MCF 10A (cell line): ENCODE measurements around the gene PDE2A. TPM values are rescaled to one million over a fixed set of nuclear protein-coding genes. Genes with fewer than 3 reads are reported as not detected.

Experiments used
- BruUV-seq: library from RNA; stranded (reverse); fragments of 400-500 nt; replicated peaks from 2 replicates; lab custom pipeline; 2021; lab: Mats Ljungman, UMichigan
- CTCF ChIA-PET: fragments of 300-600 bp; sonication (Branson Sonifier 250); formaldehyde crosslinking; extraction: SDS; loops from one replicate; lab custom pipeline; 2021; ENCODE audit warnings: antibody characterized with exemption, inconsistent platforms; lab: Yijun Ruan, JAX
- POLR2A ChIA-PET: fragments of 300-600, 350-650 bp; sonication (Branson Sonifier 250); formaldehyde crosslinking; extraction: SDS; loops from one replicate; lab custom pipeline; 2020; ENCODE audit warnings: antibody characterized with exemption, inconsistent platforms; lab: Yijun Ruan, JAX
- DNase-seq: peaks from one replicate; pipeline ENCODE4 v3.0.0-alpha.2; 2018; ENCODE audit not compliant: unreplicated experiment
- H3K27ac Mint-ChIP-seq: one replicate; pipeline ENCODE4 v1.8.0; 2022; ENCODE audit warnings: mild to moderate bottlenecking, low read depth, mixed read lengths; ENCODE audit not compliant: unreplicated experiment
- H3K27me3 Mint-ChIP-seq: one replicate; pipeline ENCODE4 v1.8.0; 2022; ENCODE audit warnings: mixed read lengths; ENCODE audit not compliant: insufficient read depth, unreplicated experiment
- H3K36me3 Mint-ChIP-seq: one replicate; pipeline ENCODE4 v1.8.0; 2022; ENCODE audit warnings: mild to moderate bottlenecking, moderate library complexity, mixed read lengths; ENCODE audit not compliant: insufficient read depth, unreplicated experiment
- H3K4me1 Mint-ChIP-seq: one replicate; pipeline ENCODE4 v1.8.0; 2022; ENCODE audit warnings: mixed read lengths; ENCODE audit not compliant: insufficient read depth, unreplicated experiment
- H3K4me3 Mint-ChIP-seq: one replicate; pipeline ENCODE4 v1.8.0; 2022; ENCODE audit warnings: mild to moderate bottlenecking, moderate library complexity, mixed read lengths; ENCODE audit not compliant: unreplicated experiment
- H3K9me3 Mint-ChIP-seq: one replicate; pipeline ENCODE4 v1.8.0; 2022; ENCODE audit warnings: mixed read lengths; ENCODE audit not compliant: unreplicated experiment
- intact Hi-C: fragments of 100-400 bp; cut with micrococcal nuclease; formaldehyde crosslinking; loops from 2 replicates; pipeline ENCODE4 v1.14.1; 2022
- total RNA-seq: library from RNA; stranded (reverse); gene quantifications from 2 replicates; pipeline ENCODE4 v1.2.3, GENCODE V29; 2022
- TF ChIP-seq, protein P1 (sequence below): fragments of 200-600 bp; IDR thresholded peaks from one replicate; pipeline ENCODE4 v1.8.0; 2022; ENCODE audit warnings: antibody characterized with exemption, mild to moderate bottlenecking; ENCODE audit not compliant: unreplicated experiment

Gene PDE2A
- total RNA-seq, 1 experiment from 2014 or later = 1.9 TPM

DNA sequence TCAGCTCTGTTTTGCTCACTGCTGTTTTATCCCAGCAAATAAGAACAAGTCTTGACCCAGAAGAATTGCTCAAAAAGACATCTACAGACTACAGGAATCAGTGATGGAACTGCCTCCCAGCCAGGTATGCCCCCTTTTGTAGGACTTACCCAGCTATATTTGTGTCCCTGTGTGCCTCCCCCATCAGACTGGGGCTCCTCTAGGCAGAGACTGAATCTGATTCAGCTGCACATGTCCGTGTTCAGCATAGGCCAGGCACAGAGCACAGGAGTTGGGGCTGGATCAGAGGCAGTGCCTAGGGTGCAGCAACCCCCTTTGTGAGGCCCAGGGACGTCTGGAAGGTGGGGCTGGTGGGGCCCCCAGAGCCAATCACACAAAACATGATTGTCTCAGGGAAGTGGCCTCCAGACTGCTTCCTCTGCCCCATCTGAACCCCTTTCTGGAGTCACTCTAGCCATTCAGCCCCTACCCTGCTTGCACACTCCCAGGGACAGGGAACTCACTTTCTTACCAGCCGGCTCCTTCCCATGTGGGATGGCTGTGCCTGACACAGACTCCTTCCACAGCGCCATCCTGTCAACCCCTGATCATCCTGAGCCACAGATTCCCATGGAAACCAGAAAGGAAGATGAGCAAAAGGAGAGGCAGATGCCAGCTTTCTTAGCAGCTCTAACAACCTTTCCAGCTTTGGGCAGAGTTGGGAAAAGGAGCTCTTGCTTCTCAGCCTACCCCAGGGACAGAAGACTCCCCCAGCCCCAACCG is 24.8 kb downstream of the PDE2A start:
- H3K4me1 Mint-ChIP-seq = no peaks in the 10 kb centered on the region
- no TSS peak for BruUV-seq
- intact Hi-C loops = no loop called here
- DNase-seq = no peak
- TF ChIP-seq, protein P1, sequence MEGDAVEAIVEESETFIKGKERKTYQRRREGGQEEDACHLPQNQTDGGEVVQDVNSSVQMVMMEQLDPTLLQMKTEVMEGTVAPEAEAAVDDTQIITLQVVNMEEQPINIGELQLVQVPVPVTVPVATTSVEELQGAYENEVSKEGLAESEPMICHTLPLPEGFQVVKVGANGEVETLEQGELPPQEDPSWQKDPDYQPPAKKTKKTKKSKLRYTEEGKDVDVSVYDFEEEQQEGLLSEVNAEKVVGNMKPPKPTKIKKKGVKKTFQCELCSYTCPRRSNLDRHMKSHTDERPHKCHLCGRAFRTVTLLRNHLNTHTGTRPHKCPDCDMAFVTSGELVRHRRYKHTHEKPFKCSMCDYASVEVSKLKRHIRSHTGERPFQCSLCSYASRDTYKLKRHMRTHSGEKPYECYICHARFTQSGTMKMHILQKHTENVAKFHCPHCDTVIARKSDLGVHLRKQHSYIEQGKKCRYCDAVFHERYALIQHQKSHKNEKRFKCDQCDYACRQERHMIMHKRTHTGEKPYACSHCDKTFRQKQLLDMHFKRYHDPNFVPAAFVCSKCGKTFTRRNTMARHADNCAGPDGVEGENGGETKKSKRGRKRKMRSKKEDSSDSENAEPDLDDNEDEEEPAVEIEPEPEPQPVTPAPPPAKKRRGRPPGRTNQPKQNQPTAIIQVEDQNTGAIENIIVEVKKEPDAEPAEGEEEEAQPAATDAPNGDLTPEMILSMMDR = no peak
- POLR2A ChIA-PET = no interaction called here
- CTCF ChIA-PET = no interaction called here
- no peak overlapping the region for H3K4me3 Mint-ChIP-seq
- H3K9me3 Mint-ChIP-seq = no peaks in the 10 kb centered on the region
- no peaks in the 10 kb centered on the region for H3K36me3 Mint-ChIP-seq
- peaks cover 11% of the 10 kb centered on the region for H3K27me3 Mint-ChIP-seq
- no peak overlapping the region for H3K27ac Mint-ChIP-seq

DNA sequence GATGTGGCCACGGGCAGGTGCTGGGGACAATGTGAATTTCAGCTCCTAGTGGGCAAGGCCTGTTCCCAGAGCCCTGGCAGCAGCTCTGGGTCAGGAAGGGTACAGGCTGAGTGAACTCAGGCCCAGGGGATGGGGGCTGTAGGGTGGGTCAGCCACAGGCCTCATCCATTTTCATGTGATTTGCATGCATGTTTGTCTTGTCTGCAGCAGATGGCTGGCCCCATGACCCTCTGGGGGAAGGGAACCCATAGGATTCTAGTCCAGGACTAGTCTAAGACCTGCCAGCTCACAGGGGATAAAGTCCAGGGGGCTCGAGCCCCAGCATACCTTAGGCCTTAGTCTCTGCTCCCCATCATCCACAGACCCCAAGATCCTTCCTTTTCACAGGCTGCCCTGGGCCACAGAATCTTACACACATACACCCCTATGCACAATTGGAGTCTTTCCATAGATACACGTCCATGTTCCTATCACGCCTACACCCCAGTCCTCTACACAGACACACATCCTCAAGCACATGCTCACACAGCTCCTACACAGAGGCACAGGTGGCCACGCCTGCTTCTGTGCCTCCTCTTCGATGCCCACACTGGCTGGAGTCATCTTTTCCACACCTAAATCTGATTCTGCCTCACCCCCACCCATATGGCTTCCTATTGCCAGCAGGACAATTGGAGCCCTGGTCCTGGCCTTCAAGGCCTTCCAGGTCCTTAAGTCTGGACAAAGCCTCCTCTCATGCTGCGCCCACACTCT is 25.7 kb downstream of the PDE2A start:
- ChIA-PET POLR2A (no interaction called here), CTCF (interaction anchor here (1.0 kb wide), 1 partner anchor 177 kb away, joined by 4 read pairs; no protein-coding TSS in a partner anchor)
- no peak overlapping the region for H3K4me3 Mint-ChIP-seq
- DNase-seq = no peak
- TF ChIP-seq, protein P1 = no peak
- no peak overlapping the region for H3K27ac Mint-ChIP-seq
- no peaks in the 10 kb centered on the region for H3K9me3 Mint-ChIP-seq
- peaks cover 5% of the 10 kb centered on the region for H3K4me1 Mint-ChIP-seq
- intact Hi-C loops = no loop called here
- BruUV-seq = no TSS peak
- H3K36me3 Mint-ChIP-seq = no peaks in the 10 kb centered on the region
- H3K27me3 Mint-ChIP-seq = peaks cover 11% of the 10 kb centered on the region

DNA sequence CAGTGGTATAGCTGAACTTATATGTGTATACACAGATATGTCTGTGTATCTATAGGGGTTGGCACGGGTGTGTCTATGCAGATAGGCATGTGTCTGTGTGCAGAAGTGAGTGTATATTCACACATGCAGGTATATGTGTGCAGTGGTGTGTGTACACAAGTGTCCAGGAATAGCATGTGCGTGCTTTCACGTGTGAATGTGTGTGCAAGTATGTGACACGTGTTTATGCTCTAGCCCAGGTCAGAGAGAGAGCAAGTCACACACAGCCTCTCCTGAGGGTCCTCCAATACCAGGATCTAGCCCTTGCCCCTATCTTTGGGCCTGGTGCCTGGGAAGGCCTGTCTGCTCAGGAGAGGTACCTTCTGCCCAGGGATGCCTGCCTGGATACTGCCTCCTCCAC is 26.3 kb downstream of the PDE2A start:
- no peak for DNase-seq

More for the DNA sequence above, 26.3 kb downstream of the PDE2A start:
- intact Hi-C loops = no loop called here
- TF ChIP-seq, protein P1 = no peak
- CTCF ChIA-PET = interaction anchor here (1.0 kb wide), 1 partner anchor 176 kb away, joined by 4 read pairs; no protein-coding TSS in a partner anchor
- H3K9me3 Mint-ChIP-seq = no peaks in the 10 kb centered on the region
- peaks cover 11% of the 10 kb centered on the region for H3K27me3 Mint-ChIP-seq
- H3K36me3 Mint-ChIP-seq = no peaks in the 10 kb centered on the region
- no peak overlapping the region for H3K27ac Mint-ChIP-seq
- H3K4me3 Mint-ChIP-seq = no peak overlapping the region
- no TSS peak for BruUV-seq
- POLR2A ChIA-PET = interaction anchor here (0.6 kb wide), 2 partner anchors 71 to 152 kb away, joined by 3 read pairs; no protein-coding TSS in a partner anchor
- peaks cover 7% of the 10 kb centered on the region for H3K4me1 Mint-ChIP-seq
